Measurements from ENCODE around the gene TMEM45B.

DNA sequence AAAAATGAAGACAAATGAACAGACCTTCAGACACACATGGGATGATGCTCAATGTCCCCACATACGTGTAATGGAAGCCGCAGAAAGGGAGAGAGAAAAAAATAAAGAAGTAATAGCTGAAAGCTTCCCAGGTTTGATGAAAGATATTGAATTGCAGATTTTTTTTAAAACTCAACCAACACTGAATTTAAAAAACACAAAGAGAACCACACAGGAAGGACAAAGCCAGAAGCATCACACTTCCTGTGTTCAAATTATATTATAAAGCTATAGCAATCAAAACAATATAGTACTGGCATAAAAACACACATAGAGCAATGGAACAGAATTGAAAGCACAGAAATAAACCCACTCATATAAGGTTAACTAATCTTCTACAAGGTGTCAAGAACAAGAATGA, 26.5 kb downstream of the TMEM45B start:
- TF ChIP-seq, protein P1, sequence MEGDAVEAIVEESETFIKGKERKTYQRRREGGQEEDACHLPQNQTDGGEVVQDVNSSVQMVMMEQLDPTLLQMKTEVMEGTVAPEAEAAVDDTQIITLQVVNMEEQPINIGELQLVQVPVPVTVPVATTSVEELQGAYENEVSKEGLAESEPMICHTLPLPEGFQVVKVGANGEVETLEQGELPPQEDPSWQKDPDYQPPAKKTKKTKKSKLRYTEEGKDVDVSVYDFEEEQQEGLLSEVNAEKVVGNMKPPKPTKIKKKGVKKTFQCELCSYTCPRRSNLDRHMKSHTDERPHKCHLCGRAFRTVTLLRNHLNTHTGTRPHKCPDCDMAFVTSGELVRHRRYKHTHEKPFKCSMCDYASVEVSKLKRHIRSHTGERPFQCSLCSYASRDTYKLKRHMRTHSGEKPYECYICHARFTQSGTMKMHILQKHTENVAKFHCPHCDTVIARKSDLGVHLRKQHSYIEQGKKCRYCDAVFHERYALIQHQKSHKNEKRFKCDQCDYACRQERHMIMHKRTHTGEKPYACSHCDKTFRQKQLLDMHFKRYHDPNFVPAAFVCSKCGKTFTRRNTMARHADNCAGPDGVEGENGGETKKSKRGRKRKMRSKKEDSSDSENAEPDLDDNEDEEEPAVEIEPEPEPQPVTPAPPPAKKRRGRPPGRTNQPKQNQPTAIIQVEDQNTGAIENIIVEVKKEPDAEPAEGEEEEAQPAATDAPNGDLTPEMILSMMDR (IDR thresholded peaks at IDR 0.05), result no peak
- TF ChIP-seq POLR2A (IDR thresholded peaks at IDR 0.05; ENCODE audit: low read depth), result no peak
- TF ChIP-seq EP300 (IDR thresholded peaks at IDR 0.05), result no peak

Measured in esophagus muscularis mucosa (tissue), 4 donors.